ENCODE results near the gene C2orf68.

Gene C2orf68

GRCh38 chr2:85584857-85585780 is 26.7 kb downstream of the C2orf68 start:
- TF ChIP-seq CTCF (IDR thresholded peaks at IDR 0.05; ENCODE audit: low read depth, low read length), result no peak
- peak overlapping the region; percentile 62 for H3K4me3 ChIP-seq (ENCODE audit: low read depth, low read length)

GRCh38 chr2:85584354-85584856 is 27.5 kb downstream of the C2orf68 start, which contains the start of gene VAMP5:
VAMP5 (plus strand) TSS chr2:85584431; CDS start chr2:85584491, 60 bp downstream.
- TF ChIP-seq CTCF (IDR thresholded peaks at IDR 0.05; ENCODE audit: low read depth, low read length), result no peak
- peak within 1 kb of the TSS; percentile 62 for H3K4me3 ChIP-seq (ENCODE audit: low read depth, low read length)

GRCh38 chr2:85583667-85584353 is 28.1 kb downstream of the C2orf68 start:
- H3K4me3 ChIP-seq (ENCODE audit: low read depth, low read length), result peak overlapping the region; percentile 62
- no peak for TF ChIP-seq CTCF (IDR thresholded peaks at IDR 0.05; ENCODE audit: low read depth, low read length)

GRCh38 chr2:85582492-85582891 is 29.4 kb downstream of the C2orf68 start:
- no peak for TF ChIP-seq CTCF (IDR thresholded peaks at IDR 0.05; ENCODE audit: low read depth, low read length)
- no peak overlapping the region for H3K4me3 ChIP-seq (ENCODE audit: low read depth, low read length)

GRCh38 chr2:85580206-85580605 is 31.7 kb downstream of the C2orf68 start:
- no peak for TF ChIP-seq CTCF (IDR thresholded peaks at IDR 0.05; ENCODE audit: low read depth, low read length)
- no peak overlapping the region for H3K4me3 ChIP-seq (ENCODE audit: low read depth, low read length)

GRCh38 chr2:85579266-85579935 is 32.5 kb downstream of the C2orf68 start:
- no peak for TF ChIP-seq CTCF (IDR thresholded peaks at IDR 0.05; ENCODE audit: low read depth, low read length)
- H3K4me3 ChIP-seq (ENCODE audit: low read depth, low read length), result no peak overlapping the region
